NCI-H524 treated with DMSO at 0.1 percent for 48 hours (cell line): Measurements from ENCODE around the gene CCIN.
"Not testable (repeated sequence)": the region's sequence is repeated elsewhere in the genome, so short reads cannot be mapped to it uniquely, and the experiment has no call there.

ENCODE experiments used
- DNase-seq: peaks from one replicate; lab custom pipeline; 2025; lab: John Stamatoyannopoulos, UW

The CCIN gene

GRCh38 chr9:36169166-36169565, at the start of gene CCIN:
Gene CCIN (plus strand): TSS chr9:36169388. CDS start chr9:36169503, 115 bp downstream.
- no peak for DNase-seq

GRCh38 chr9:36119476-36119875, 49.7 kb upstream of the CCIN start:
- no peak for DNase-seq

- no peak for DNase-seq
These were observed 48.5 kb upstream of the CCIN start for GRCh38 chr9:36120705-36121104.

GRCh38 chr9:36121971-36122370, 47.2 kb upstream of the CCIN start:
- no peak for DNase-seq

- no peak for DNase-seq
These were observed 45.7 kb upstream of the CCIN start for GRCh38 chr9:36123515-36123914.

- DNase-seq, result no peak
These were observed 43.9 kb upstream of the CCIN start for GRCh38 chr9:36125062-36125855.

- DNase-seq, result no peak
These were observed 43.0 kb upstream of the CCIN start for GRCh38 chr9:36126016-36126730.

GRCh38 chr9:36127652-36128244, 41.4 kb upstream of the CCIN start:
- DNase-seq, result no peak

- DNase-seq, result no peak
These were observed 40.8 kb upstream of the CCIN start for GRCh38 chr9:36128349-36128748.

- no peak for DNase-seq
These were observed 40.0 kb upstream of the CCIN start for GRCh38 chr9:36129139-36129538.

- not testable (repeated sequence) for DNase-seq
These were observed 37.5 kb upstream of the CCIN start for GRCh38 chr9:36131666-36132065.

GRCh38 chr9:36132086-36132485, 37.1 kb upstream of the CCIN start:
- DNase-seq, result no peak

- DNase-seq, result no peak
These were observed 34.3 kb upstream of the CCIN start for GRCh38 chr9:36134761-36135505.

GRCh38 chr9:36135741-36136271, 33.4 kb upstream of the CCIN start:
- no peak for DNase-seq

- no peak for DNase-seq
These were observed 32.8 kb upstream of the CCIN start, which contains the start of gene GLIPR2 for GRCh38 chr9:36136272-36136893. Gene GLIPR2 (plus strand): TSS chr9:36136733. CDS start chr9:36136779, 46 bp downstream.

GRCh38 chr9:36136894-36137391, 32.2 kb upstream of the CCIN start:
- DNase-seq, result no peak

GRCh38 chr9:36137392-36138004, 31.7 kb upstream of the CCIN start:
- DNase-seq, result no peak

- no peak for DNase-seq
These were observed 30.7 kb upstream of the CCIN start for GRCh38 chr9:36138496-36138895.

- DNase-seq, result no peak
These were observed 30.3 kb upstream of the CCIN start for GRCh38 chr9:36138901-36139300.
